Motor neuron (in vitro differentiated cells): Measurements from ENCODE around the gene COLEC11. TPM values are rescaled to one million over a fixed set of nuclear protein-coding genes. Genes with fewer than 3 reads are reported as not detected.
"Not testable (repeated sequence)": the region's sequence is repeated elsewhere in the genome, so short reads cannot be mapped to it uniquely, and the experiment has no call there.

Experiments
- ATAC-seq, 8 experiments: fragments of 200-7000 bp; cut with Tn5 transposase; replicated peaks in 6 of 8; 2 replicates each; pipeline ENCODE4 v1.8.0; 2021; ENCODE audit warnings: mild to moderate bottlenecking in 8 of 8, moderate library complexity in 8 of 8
- H3K27ac ChIP-seq, 2 donors: fragments of 250-450 bp; sonication (Bioruptor Pico); 2 replicates each; pipeline ENCODE4 v1.9.0; 2021; ENCODE audit warnings: antibody characterized with exemption in 2 of 2, mild to moderate bottlenecking in 2 of 2, moderate library complexity in 1 of 2
- H3K4me1 ChIP-seq, 2 donors: fragments of 250-450 bp; sonication (Bioruptor Pico); replicated peaks in 1 of 2; 2 replicates each; pipeline ENCODE4 v1.6.1; 2021; ENCODE audit warnings: antibody characterized with exemption in 2 of 2, mild to moderate bottlenecking in 2 of 2, moderate library complexity in 1 of 2
- H3K4me3 ChIP-seq, 5 donors: fragments of 250-450 bp; sonication (Bioruptor Pico); 2 replicates each; pipeline ENCODE4 v1.9.0; 2021; ENCODE audit warnings: antibody characterized with exemption in 5 of 5, mild to moderate bottlenecking in 5 of 5, moderate library complexity in 4 of 5
- WGBS, 10 experiments: fragments of 450-650 bp; shearing (Covaris generic); methylation state at CpG; one replicate each; pipeline ENCODE4 v1.0.0; 2022; 5-methylcytosine and 5-hydroxymethylcytosine counted together
- in situ Hi-C, 9 experiments: fragments of 400-800 bp; cut with MboI; loops; one replicate each; pipeline ENCODE4 v1.15.0; 2021; ENCODE audit warnings: low sequenced_read_pairs in 9 of 9, low pct_unique_long_range_greater_than_20kb in 2 of 9; ENCODE audit not compliant: unreplicated experiment in 9 of 9
- total RNA-seq, 8 experiments: library from RNA; unstranded; fragments of 300-600 nt; gene quantifications; 2 replicates each; pipeline versions ENCODE4 v1.2.3 to v1.2.4, GENCODE V29; 2022

The COLEC11 gene
- under 1 TPM in 5 of 8 experiments, not detected in 3; 0.14 to 0.33 (median 0.21) TPM for total RNA-seq

- 43 to 100% (median 73%) methylated on average over 1 to 13 of the region's 40 CpGs for WGBS, 10 experiments
- Histone ChIP-seq H3K4me1 (no peaks in the 10 kb centered on the region), H3K4me3 (no peak within 1 kb of the TSS), H3K27ac (no peak within 1 kb of the TSS)
- in situ Hi-C loops: no loop called here
- ATAC-seq: peak in 6 of 8 experiments; percentile 14 to 92 (median 63)
These were observed at the start of gene COLEC11 for GRCh38 chr2:3594493-3595281. TSS of gene COLEC11 (plus strand) at chr2:3595112. CDS start at chr2:3604341, 9,229 bp downstream.

GRCh38 chr2:3545788-3546478, 49.0 kb upstream of the COLEC11 start:
- 87 to 99% (median 94%) methylated on average over 4 to 10 of the region's 10 CpGs for WGBS, 10 experiments
- ATAC-seq: no peak
- in situ Hi-C loops: no loop called here

GRCh38 chr2:3547915-3548314, 47.0 kb upstream of the COLEC11 start:
- in situ Hi-C loops: no loop called here
- 60 to 100% (median 100%) methylated on average over 1 to 2 of the region's 2 CpGs; no CpG with 5 or more reads in 1 of the 10 experiments for WGBS, 10 experiments
- no peak for ATAC-seq
- no peak overlapping the region for H3K27ac ChIP-seq
- no peaks in the 10 kb centered on the region for H3K4me1 ChIP-seq
- no peak overlapping the region for H3K4me3 ChIP-seq

More at GRCh38 chr2:3545788-3546478, 49.0 kb upstream of the COLEC11 start:
- Histone ChIP-seq H3K4me3 (no peak overlapping the region), H3K4me1 (no peaks in the 10 kb centered on the region), H3K27ac (no peak overlapping the region)

- WGBS, 10 experiments: 67 to 100% (median 90%) methylated on average over 1 to 9 of the region's 10 CpGs; no CpG with 5 or more reads in 1 of the 10 experiments
- no peak overlapping the region for H3K27ac ChIP-seq
- no peak overlapping the region for H3K4me3 ChIP-seq
- no peak for ATAC-seq
- H3K4me1 ChIP-seq: peaks cover 5% of the 10 kb centered on the region in 2 donors
- in situ Hi-C loops: no loop called here
These were observed 41.0 kb upstream of the COLEC11 start for GRCh38 chr2:3553946-3554345.

- 0 to 25% (median 1%) methylated on average over 1 to 16 of the region's 40 CpGs; no CpG with 5 or more reads in 2 of the 10 experiments for WGBS, 10 experiments
- ATAC-seq: peak in 4 of 8 experiments; percentile 3 to 41 (median 25)
- peak overlapping the region; percentile 68 to 98 (median 96) for H3K4me3 ChIP-seq
- in situ Hi-C loops: no loop called here
- peak overlapping the region; percentile 85 to 93 for H3K27ac ChIP-seq
- H3K4me1 ChIP-seq: peaks cover 5 to 10% of the 10 kb centered on the region in 2 donors
These were observed 37.2 kb upstream of the COLEC11 start for GRCh38 chr2:3557639-3558204.

GRCh38 chr2:3558205-3559014, 36.5 kb upstream of the COLEC11 start, which contains the start of gene RNASEH1:
TSS of gene RNASEH1 (minus strand) at chr2:3558333. CDS start at chr2:3558260, 73 bp downstream.
- in situ Hi-C loops: no loop called here
- Histone ChIP-seq H3K27ac (peak within 1 kb of the TSS; percentile 85 to 93), H3K4me3 (peak within 1 kb of the TSS; percentile 68 to 98 (median 96)), H3K4me1 (peaks cover 5 to 10% of the 10 kb centered on the region in 2 donors)
- ATAC-seq: peak; percentile 89 to 99 (median 98)
- WGBS, 10 experiments: 0 to 6% (median 3%) methylated on average over 3 to 12 of the region's 67 CpGs; no CpG with 5 or more reads in 7 of the 10 experiments

- Histone ChIP-seq H3K4me1 (peaks cover 0 to 6% of the 10 kb centered on the region in 2 donors), H3K4me3 (no peak overlapping the region), H3K27ac (no peak overlapping the region)
- in situ Hi-C loops: no loop called here
- ATAC-seq: no peak
- 50 to 100% (median 100%) methylated on average over 1 to 5 of the region's 5 CpGs; no CpG with 5 or more reads in 2 of the 10 experiments for WGBS, 10 experiments
These were observed 31.4 kb upstream of the COLEC11 start for GRCh38 chr2:3563521-3563976.

GRCh38 chr2:3565117-3565516, 29.8 kb upstream of the COLEC11 start:
- Histone ChIP-seq H3K4me1 (no peaks in the 10 kb centered on the region), H3K4me3 (no peak overlapping the region), H3K27ac (no peak overlapping the region)
- no peak for ATAC-seq
- in situ Hi-C loops: no loop called here
- WGBS, 10 experiments: 58 to 100% (median 99%) methylated on average over 1 to 6 of the region's 6 CpGs; no CpG with 5 or more reads in 2 of the 10 experiments

GRCh38 chr2:3566806-3567205, 28.1 kb upstream of the COLEC11 start:
- in situ Hi-C loops: no loop called here
- ATAC-seq: no peak
- Histone ChIP-seq H3K27ac (no peak overlapping the region), H3K4me1 (no peaks in the 10 kb centered on the region), H3K4me3 (no peak overlapping the region)
- 83 to 100% (median 100%) methylated on average over 1 to 6 of the region's 9 CpGs; no CpG with 5 or more reads in 3 of the 10 experiments for WGBS, 10 experiments

GRCh38 chr2:3569656-3570055, 25.3 kb upstream of the COLEC11 start:
- no CpG with 5 or more reads among the region's 23 CpGs for WGBS, 10 experiments
- in situ Hi-C loops, ATAC-seq, H3K4me3 ChIP-seq, H3K4me1 ChIP-seq, H3K27ac ChIP-seq: not testable (repeated sequence)

- Histone ChIP-seq H3K4me3 (no peak overlapping the region), H3K27ac (no peak overlapping the region), H3K4me1 (peaks cover 3 to 4% of the 10 kb centered on the region in 2 donors)
- WGBS, 10 experiments: 43 to 100% (median 74%) methylated on average over 2 to 8 of the region's 8 CpGs
- no peak for ATAC-seq
- in situ Hi-C loops: no loop called here
These were observed 23.6 kb upstream of the COLEC11 start for GRCh38 chr2:3571284-3571683.

- Histone ChIP-seq H3K4me1 (peaks cover 12 to 16% of the 10 kb centered on the region in 2 donors), H3K4me3 (no peak overlapping the region), H3K27ac (no peak overlapping the region)
- ATAC-seq: no peak
- 8 to 100% (median 77%) methylated on average over 1 to 2 of the region's 2 CpGs; no CpG with 5 or more reads in 1 of the 10 experiments for WGBS, 10 experiments
- in situ Hi-C loops: no loop called here
These were observed 22.3 kb upstream of the COLEC11 start for GRCh38 chr2:3572620-3573019.
